HUES6 (cell line): Measurements from ENCODE around the gene TMEM121.
"Not testable (repeated sequence)": the region's sequence is repeated elsewhere in the genome, so short reads cannot be mapped to it uniquely, and the experiment has no call there.

Experiments
- H3K27ac ChIP-seq: 2 replicates; pipeline ENCODE4 v1.7.0; 2013; ENCODE audit warnings: low read depth, mild to moderate bottlenecking, low read length, inconsistent platforms
- H3K27me3 ChIP-seq: 2 replicates; pipeline ENCODE4 v1.6.1; 2013; ENCODE audit warnings: low read length; ENCODE audit not compliant: control insufficient read depth, insufficient read depth
- H3K36me3 ChIP-seq: 2 replicates; pipeline ENCODE4 v1.6.1; 2013; ENCODE audit warnings: low read length; ENCODE audit not compliant: control insufficient read depth, insufficient read depth
- H3K4me1 ChIP-seq: 2 replicates; pipeline ENCODE4 v1.6.1; 2013; ENCODE audit warnings: low read length; ENCODE audit not compliant: control insufficient read depth, insufficient read depth
- H3K4me3 ChIP-seq: 2 replicates; pipeline ENCODE4 v1.5.1; 2013; ENCODE audit warnings: low read depth, low read length
- H3K9ac ChIP-seq: one replicate; pipeline ENCODE4 v1.6.1; 2013; ENCODE audit warnings: mild to moderate bottlenecking, low read length
- H3K9me3 ChIP-seq: 2 replicates; pipeline ENCODE4 v1.6.1; 2013; ENCODE audit warnings: low read depth, low read length; ENCODE audit not compliant: control insufficient read depth, insufficient read depth

The TMEM121 gene

DNA sequence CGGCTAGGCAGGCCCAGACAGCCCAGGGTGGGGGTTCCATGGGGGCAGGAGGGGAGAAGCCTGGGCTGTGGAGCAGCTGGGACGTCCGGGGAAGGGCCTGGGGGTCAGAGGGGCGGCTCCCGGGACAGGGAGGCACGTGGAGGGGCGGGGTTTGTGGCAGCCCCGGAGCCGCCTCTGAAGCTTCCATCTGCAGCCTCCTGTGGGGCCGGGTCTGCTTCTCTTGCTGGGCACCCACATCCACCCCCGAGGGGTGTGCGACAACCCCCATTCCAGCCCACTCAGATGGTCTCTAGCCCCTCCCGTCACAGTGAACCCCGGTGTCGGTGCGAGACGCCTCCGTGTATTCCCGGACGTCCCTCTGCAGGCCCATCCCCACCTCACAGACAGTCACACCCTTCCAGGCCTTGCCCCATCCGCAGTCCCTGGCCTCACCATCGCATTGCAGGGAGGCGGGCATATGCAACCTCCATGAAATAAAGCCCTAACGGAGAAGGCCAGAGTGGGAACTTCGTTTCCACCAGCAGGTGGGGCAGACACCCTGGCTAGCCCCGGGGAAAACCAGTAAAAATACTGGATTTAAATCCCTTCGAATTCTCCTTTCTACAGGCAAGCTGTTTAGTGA lies 33.8 kb downstream of the TMEM121 start:
- H3K27me3 ChIP-seq, H3K9ac ChIP-seq, H3K4me1 ChIP-seq, H3K27ac ChIP-seq, H3K36me3 ChIP-seq, H3K4me3 ChIP-seq: not testable (repeated sequence)
- H3K9me3 ChIP-seq: peaks cover 19% of the 10 kb centered on the region; the same call in 1 of the 2 replicates

DNA sequence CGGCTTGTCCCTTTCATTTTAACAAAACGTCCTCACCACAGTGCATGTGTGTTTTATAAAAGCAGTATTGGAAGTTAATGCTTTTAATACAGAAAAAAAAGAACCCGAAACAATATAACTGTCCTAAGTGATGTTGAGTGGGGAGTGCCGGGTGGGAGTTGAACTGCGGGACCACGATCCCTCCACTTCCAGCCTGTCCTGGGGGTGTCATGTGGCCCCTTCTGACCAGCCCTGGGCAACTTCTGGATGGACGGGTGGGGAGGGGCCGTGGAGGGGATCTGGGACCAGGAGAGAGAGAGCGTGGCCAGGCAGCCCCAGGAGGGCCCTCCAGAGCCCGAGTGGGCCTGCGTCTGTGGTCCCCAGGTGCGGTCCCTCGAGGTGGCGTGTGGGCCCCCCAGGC lies 35.0 kb downstream of the TMEM121 start:
- not testable (repeated sequence) for H3K27ac ChIP-seq, H3K9ac ChIP-seq, H3K36me3 ChIP-seq, H3K4me1 ChIP-seq, H3K4me3 ChIP-seq, H3K27me3 ChIP-seq
- H3K9me3 ChIP-seq: peaks cover 21% of the 10 kb centered on the region; the same call in 1 of the 2 replicates

DNA sequence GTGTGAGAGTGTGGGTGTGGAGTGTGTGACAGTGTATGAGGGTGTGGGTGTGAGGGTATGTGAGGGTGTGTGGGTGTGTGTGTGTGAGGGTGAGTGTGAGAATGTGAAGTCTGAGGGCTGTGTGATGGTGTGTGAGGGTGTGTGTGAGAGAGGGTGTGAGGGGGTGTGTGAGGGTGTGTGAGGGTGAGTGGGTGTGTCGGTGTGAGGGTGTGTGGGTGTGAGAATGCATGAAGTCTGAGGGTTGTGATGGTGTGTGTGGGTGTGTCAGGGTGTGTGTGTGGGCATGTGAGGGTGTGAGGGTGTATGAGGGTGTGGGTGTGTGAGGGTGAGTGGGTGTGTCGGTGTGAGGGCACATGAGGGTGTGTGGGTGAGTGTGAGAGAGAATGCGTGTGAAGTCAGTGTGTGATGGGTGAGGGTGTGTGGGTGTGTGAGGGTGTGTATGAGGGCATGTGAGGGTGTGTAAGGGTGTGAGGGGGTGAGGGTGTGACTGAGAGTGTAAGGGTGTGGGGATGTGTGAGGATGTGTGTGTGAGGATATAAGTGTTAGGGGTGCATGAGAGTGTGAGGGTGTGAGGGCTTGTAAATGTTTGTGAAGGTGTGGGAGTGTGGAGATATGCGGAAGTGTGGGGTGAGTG lies 36.4 kb downstream of the TMEM121 start:
- Histone ChIP-seq H3K4me3 (no peak overlapping the region), H3K4me1 (no peaks in the 10 kb centered on the region), H3K36me3 (no peaks in the 10 kb centered on the region), H3K9me3 (peaks cover 30% of the 10 kb centered on the region; the same call in 1 of the 2 replicates), H3K27me3 (no peaks in the 10 kb centered on the region), H3K9ac (no peak overlapping the region), H3K27ac (no peak overlapping the region)

DNA sequence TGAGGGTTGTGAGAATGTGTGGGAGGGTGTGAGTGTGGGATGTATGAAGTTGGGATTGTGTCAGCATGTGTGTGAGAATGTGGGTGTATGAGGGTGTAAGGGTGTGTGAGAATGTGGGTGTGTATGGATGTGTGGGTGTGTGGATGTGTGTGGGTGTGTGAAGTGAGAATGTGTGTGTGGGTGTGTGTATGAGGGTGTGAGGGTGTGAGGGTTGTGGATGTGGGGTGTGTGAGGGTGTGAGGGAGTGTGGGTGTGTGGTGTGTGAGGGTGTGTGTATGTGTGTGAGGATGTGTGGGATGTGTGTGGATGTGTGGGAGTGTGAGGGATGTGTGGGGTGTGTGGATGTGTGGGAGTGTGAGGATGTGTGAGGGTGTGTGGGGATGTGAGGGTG lies 37.0 kb downstream of the TMEM121 start:
- Histone ChIP-seq H3K27me3 (no peaks in the 10 kb centered on the region), H3K27ac (no peak overlapping the region), H3K9me3 (peaks cover 35% of the 10 kb centered on the region; the same call in 1 of the 2 replicates), H3K36me3 (no peaks in the 10 kb centered on the region), H3K4me1 (no peaks in the 10 kb centered on the region), H3K9ac (no peak overlapping the region), H3K4me3 (no peak overlapping the region)

DNA sequence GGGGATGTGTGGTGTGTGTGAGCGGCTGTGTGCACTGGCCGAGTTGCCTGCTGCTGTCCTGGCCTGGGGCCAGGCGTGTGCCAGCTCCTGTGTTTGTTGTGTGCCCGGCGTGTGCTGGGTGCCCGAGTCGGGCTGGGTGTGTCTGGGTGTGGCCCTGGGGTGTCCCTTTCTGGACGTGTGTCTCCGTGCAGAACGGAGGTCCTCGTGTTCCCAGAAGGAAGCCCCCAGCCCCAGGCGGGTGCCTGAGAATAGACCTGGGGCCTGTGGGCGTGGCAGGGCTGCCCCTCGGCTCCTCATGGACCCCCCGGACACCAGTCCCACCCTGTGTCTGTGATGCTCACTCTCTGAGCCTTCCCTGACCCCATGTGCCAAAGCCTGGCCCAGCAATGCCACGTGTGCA lies 38.2 kb downstream of the TMEM121 start:
- not testable (repeated sequence) for H3K36me3 ChIP-seq, H3K27me3 ChIP-seq, H3K4me3 ChIP-seq, H3K27ac ChIP-seq, H3K9ac ChIP-seq, H3K4me1 ChIP-seq
- H3K9me3 ChIP-seq: peaks cover 43% of the 10 kb centered on the region; the same call in 1 of the 2 replicates

DNA sequence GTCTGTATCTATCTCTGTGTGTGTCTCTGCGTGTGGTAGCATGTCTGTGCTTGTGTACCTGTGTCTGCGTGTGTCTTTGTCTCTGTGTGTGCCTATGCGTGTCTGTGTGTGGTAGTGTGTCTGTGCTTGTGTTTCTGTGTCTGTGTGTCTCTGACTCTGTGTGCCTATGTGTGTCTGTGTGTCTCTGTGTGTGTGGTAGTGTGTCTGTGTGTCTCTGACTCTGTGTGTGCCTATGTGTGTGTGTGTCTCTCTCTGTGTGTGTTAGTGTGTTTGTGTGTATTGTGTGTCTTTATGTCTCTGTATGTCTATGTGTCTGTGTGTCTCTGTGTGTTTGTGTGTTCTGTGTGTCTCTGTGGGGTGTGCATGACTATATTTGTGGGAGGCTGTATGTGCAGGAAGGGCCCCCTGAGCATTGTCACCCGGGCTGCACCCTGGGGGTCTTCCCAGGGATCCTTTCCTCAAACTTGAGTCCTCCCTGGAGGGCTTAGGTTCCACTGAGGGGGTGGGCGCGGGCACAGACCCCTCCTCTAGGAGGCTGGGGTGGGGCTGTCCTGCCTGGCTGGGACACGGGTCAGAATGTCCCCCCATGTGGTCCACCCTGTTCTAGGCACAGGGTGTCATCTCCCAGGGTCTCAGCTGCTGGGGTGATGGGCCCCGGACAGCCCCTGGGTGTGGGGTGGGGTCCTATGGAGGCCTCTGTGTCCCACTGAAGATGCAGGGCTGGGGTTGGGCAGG lies 39.0 kb downstream of the TMEM121 start:
- peaks cover 51% of the 10 kb centered on the region; the same call in 1 of the 2 replicates for H3K9me3 ChIP-seq
- H3K27me3 ChIP-seq, H3K4me1 ChIP-seq, H3K4me3 ChIP-seq, H3K27ac ChIP-seq, H3K9ac ChIP-seq, H3K36me3 ChIP-seq: not testable (repeated sequence)

DNA sequence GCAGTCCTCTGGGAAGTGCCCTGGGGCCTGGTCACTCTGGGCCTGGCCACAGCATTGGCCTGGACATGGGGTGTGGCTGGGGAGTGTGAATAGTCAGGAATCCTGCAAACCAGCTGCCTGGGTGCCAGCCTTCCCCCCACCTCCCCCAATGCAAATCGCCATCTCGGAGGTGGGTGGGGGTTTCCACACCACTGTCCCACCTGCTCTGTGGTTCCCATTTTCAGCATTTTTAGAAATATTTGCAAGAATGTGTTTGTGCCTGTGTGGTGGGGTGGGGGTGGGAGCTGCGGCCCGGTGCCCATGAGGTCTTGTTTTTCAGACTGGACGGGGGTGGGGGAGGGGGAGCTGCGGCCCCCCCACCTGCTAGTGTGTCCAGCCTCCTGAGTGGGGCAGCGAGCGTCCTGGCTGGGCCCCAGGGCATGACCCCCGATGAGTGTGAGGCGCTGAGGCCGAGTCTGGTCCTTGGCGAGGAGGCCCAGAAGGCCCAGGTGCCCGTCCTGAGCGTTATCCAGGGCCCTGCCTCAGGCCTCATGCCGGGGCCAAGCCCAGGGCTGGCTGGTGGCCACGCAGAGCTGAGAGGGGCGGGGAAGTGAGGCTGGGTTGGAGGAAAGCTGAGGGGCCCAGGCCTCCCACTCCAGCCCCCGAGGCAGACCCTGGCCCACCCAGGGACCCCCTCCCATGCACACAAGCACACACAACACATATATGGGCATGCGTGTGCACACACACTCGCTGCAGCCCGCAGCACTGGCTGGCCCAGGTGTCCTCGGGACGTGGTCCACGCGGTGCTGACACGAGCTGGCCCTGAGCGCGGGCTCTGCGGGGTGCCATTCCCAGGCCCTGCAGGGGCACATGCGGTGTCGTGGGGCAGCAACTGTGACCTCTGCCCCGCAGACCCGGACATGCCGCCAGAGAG lies 40.1 kb downstream of the TMEM121 start:
- H3K9me3 ChIP-seq: peaks cover 56% of the 10 kb centered on the region; the same call in 1 of the 2 replicates
- not testable (repeated sequence) for H3K27me3 ChIP-seq, H3K36me3 ChIP-seq, H3K4me1 ChIP-seq, H3K27ac ChIP-seq, H3K9ac ChIP-seq, H3K4me3 ChIP-seq

DNA sequence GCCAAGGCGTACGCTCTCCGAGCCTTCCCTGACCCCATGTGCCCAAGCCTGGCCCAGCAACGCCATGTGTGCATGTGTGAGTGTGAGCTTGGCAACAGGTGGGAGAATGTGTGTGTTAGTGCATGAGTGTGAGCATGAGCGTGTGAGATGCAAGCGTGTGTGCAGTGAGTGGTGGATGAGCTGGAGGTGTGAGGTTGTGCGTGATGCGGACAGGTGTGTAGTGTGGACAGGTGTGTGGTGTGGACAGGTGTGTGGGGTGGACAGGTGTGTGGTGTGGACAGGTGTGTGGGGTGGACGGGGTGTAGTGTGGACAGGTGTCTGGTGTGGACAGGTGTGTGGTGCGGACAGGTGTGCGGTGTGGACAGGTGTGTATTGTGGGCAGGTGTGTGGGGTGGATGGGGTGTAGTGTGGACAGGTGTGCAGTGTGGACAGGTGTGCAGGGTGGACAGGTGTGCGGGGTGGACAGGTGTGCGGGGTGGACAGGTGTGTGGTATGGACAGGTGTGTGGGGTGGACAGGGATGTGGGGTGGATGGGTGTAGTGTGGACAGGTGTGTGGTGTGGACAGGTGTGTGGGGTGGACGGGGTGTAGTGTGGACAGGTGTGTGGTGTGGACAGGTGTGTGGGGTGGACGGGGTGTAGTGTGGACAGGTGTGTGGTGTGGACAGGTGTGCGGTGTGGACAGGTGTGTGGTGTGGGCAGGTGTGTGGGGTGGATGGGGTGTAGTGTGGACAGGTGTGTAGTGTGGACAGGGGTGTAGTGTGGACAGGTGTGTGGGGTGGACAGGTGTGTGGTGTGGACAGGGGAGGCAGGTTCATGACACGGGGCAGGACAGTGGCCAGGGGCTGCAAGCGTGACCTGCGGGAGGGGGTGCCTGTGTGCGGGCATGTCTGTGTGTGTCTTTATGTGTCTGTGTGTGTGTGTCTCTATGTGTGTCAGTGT lies 41.1 kb downstream of the TMEM121 start:
- H3K4me3 ChIP-seq, H3K9ac ChIP-seq: not testable (repeated sequence)

DNA sequence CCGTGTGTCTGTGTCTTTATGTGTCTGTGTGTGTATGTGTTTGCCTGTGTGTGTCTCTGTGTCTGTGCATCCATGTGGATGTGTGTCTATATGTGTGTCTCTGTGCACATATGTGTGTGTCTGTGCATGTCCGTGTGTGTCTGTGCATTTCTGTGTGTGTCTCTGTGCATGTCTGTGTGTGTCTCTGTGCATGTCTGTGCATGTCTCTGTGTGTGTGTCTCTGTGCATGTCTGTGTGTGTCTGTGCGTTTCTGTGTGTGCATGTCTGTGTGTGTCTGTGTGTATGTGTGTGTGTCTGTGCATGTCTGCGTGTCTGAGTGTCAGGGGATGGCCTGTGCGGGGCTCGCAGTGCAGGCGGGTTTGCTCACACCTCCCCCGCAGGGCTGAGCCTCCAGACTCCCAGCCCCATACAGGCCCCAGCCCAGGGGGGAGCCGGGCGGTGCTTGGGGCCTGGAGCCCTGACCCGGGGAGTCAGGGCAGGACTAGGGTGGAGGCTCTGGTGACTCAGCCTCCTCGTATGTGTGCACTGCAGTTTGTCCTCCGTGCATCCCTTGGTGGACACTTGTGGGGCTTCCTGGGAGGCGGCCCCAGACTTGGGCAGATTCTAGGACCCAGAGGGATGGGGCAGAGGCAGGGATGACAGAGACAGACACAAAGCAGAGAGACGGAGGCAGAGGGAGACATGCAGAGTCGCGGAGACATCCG lies 41.9 kb downstream of the TMEM121 start:
- H3K36me3 ChIP-seq, H3K4me1 ChIP-seq, H3K4me3 ChIP-seq, H3K9ac ChIP-seq, H3K27ac ChIP-seq, H3K27me3 ChIP-seq: not testable (repeated sequence)
- peaks cover 47% of the 10 kb centered on the region; the same call in 1 of the 2 replicates for H3K9me3 ChIP-seq

More for the DNA sequence above, 41.1 kb downstream of the TMEM121 start:
- not testable (repeated sequence) for H3K27ac ChIP-seq, H3K36me3 ChIP-seq, H3K27me3 ChIP-seq, H3K4me1 ChIP-seq
- peaks cover 56% of the 10 kb centered on the region; the same call in 1 of the 2 replicates for H3K9me3 ChIP-seq
